ENCODE measurements around the gene BUD13. TPM values are rescaled to one million over a fixed set of nuclear protein-coding genes. Genes with fewer than 3 reads are reported as not detected.

The BUD13 gene
- total and polyA plus RNA-seq, 9 of the 15 experiments (the other 6 are each of a cell fraction or from before 2014, with no cell fraction given), result 9.5 to 34.1 (median 27.1) TPM

- CTCF ChIA-PET (ENCODE audit: low intra/inter-chr PET ratio), result no interaction called here
- Histone ChIP-seq H3K4me1 (replicated peaks in 1 of 2; ENCODE audit: control insufficient read depth in 2 of 2, insufficient read depth in 2 of 2, low read length in 2 of 2) (peaks cover 0 to 3% of the 10 kb centered on the region in 2 experiments; a peak in 1 of 5 replicates), H3K79me2 (ENCODE audit: control insufficient read depth, insufficient read depth, low read length) (no peaks in the 10 kb centered on the region), H2AFZ (ENCODE audit: low read depth, low read length) (no peak overlapping the region), H3K36me3 (ENCODE audit: control insufficient read depth, insufficient read depth, low read length) (no peaks in the 10 kb centered on the region), H3K4me2 (ENCODE audit: insufficient read depth, low read length) (no peak overlapping the region), H3K27me3 (ENCODE audit: control insufficient read depth in 2 of 2, insufficient read depth in 2 of 2, low read length in 2 of 2) (peaks cover 24 to 73% of the 10 kb centered on the region in 2 experiments; a peak in 4 of 5 replicates), H4K20me1 (replicated peaks; ENCODE audit: control insufficient read depth, insufficient read depth, low read length) (peaks cover 9% of the 10 kb centered on the region; the same call in 1 of the 2 replicates), H3K9me3 (replicated peaks; ENCODE audit: control insufficient read depth, insufficient read depth, low read depth, low read length) (no peaks in the 10 kb centered on the region), H3K9me1 (ENCODE audit: control insufficient read depth, insufficient read depth, low read length) (no peaks in the 10 kb centered on the region), H3K4me3 (no peak overlapping the region), H3K27ac (ENCODE audit: extremely low read depth, low read depth, low read length) (no peak overlapping the region), H3K9ac (ENCODE audit: insufficient read depth in 1 of 2, low read depth in 2 of 2, low read length in 2 of 2) (no peak overlapping the region)
- intact Hi-C loops (cut with micrococcal nuclease), result no loop called here
- DNase-seq (ENCODE audit: extremely low read depth in 1 of 4, low spot score in 3 of 4), result no peak
- no TSS peak for BruUV-seq (replicated peaks)
- 4% methylated on average over 6 of the region's 6 CpGs for WGBS (ENCODE audit: insufficient coverage, low coverage, missing lambda C conversion rate)
- POLR2A ChIA-PET, result no interaction called here
- no peak for TF ChIP-seq ZNF592 (IDR thresholded peaks at IDR 0.05)
- no peak for TF ChIP-seq ZBTB17 (CRISPR knock-in tag; IDR thresholded peaks at IDR 0.05)
- TF ChIP-seq KLF6 (CRISPR knock-in tag; IDR thresholded peaks at IDR 0.05; ENCODE audit: borderline replicate concordance), result no peak
- TF ChIP-seq NONO (IDR thresholded peaks at IDR 0.05; ENCODE audit: low read depth in 2 of 2, low read length in 1 of 2), result no peak
- no peak for TF ChIP-seq ZNF282 (CRISPR knock-in tag; IDR thresholded peaks at IDR 0.05)
- no peak for TF ChIP-seq DNMT1 (IDR thresholded peaks at IDR 0.05)
- no peak for TF ChIP-seq CCNT2 (IDR thresholded peaks at IDR 0.05; ENCODE audit: borderline replicate concordance, extremely low read depth, insufficient read length, low read depth, low read length)
- no peak for ATAC-seq
- FAIRE-seq, result no peak
- in situ Hi-C loops (cut with MboI), result no loop called here
These were observed 44.8 kb downstream of the BUD13 start for GRCh38 chr11:116727990-116728389.
